ENCODE measurements around the gene CRYBA1. TPM values are rescaled to one million over a fixed set of nuclear protein-coding genes. Genes with fewer than 3 reads are reported as not detected.

Gene CRYBA1
- total RNA-seq, 1 experiment from 2014 or later: not detected

DNA sequence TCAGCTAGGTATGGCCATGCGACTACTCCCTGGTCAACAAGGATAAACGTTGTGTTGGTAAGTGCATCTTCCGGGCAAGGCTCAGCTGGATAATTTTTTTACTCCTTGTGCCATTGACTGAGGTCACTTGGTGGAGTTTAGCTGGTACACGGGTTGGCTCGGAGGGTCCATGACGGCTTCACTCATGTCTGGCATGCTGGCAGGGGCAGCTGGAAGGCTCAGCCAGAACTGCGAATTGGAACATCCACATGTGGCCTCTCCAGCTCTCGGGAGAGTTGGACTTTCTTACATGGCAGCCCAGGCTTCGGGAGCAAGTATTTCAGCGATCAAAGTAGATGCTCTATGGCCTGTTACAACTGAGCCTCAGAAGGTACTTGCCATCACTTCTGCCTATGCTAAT, 31.5 kb upstream of the CRYBA1 start:
- DNase-seq (ENCODE audit: low read depth, low spot score) (no peak), ATAC-seq (no peak)
- no peaks in the 10 kb centered on the region for H4K20me1 ChIP-seq (ENCODE audit: insufficient read depth)
- no peak overlapping the region for H3K9ac ChIP-seq (ENCODE audit: low read length)
- H3K4me1 ChIP-seq (ENCODE audit: control insufficient read depth in 1 of 2, insufficient read depth in 2 of 2, low read length in 2 of 2): peaks cover 0 to 9% of the 10 kb centered on the region in 2 experiments; a peak in 1 of 4 replicates
- no peak overlapping the region for H3K4me2 ChIP-seq (ENCODE audit: low read length)
- ChIA-PET CTCF (interaction anchor here (1.2 kb wide), 1 partner anchor 66 kb away, joined by 3 read pairs; no protein-coding TSS in a partner anchor), RAD21 (ENCODE audit: low non-redundant PET in 1 of 2, low total read pairs in 2 of 2, uncharacterized antibody in 2 of 2, unreplicated experiment in 2 of 2) (no interaction called here), POLR2A (interaction anchor here (0.7 to 1.5 kb wide), 2 partner anchors 35 to 66 kb away, joined by 3 to 6 read pairs; partner anchors contain the start of gene MYO18A)
- H2AFZ ChIP-seq (ENCODE audit: low read depth, low read length, poor library complexity, severe bottlenecking): no peak overlapping the region
- no peak overlapping the region for H3K4me3 ChIP-seq (replicated peaks in 1 of 2; ENCODE audit: low read depth in 1 of 2, low read length in 2 of 2)
- H3K9me3 ChIP-seq (ENCODE audit: control insufficient read depth in 1 of 2, insufficient read depth in 1 of 2, low read depth in 1 of 2, low read length in 2 of 2): no peaks in the 10 kb centered on the region
- TF ChIP-seq EZH2phosphoT487 (IDR thresholded peaks at IDR 0.05; ENCODE audit: borderline replicate concordance) (no peak), SP1 (IDR thresholded peaks at IDR 0.05; ENCODE audit: low read depth) (no peak), EGR1 (IDR thresholded peaks at IDR 0.05; ENCODE audit: low read depth) (no peak), SRF (IDR thresholded peaks at IDR 0.05; ENCODE audit: low read depth) (no peak), CBX3 (IDR thresholded peaks at IDR 0.05; ENCODE audit: low read depth) (no peak), ZNF274 (IDR thresholded peaks at IDR 0.05; ENCODE audit: low read depth, low read length) (no peak)
- TF ChIP-seq, protein P1, sequence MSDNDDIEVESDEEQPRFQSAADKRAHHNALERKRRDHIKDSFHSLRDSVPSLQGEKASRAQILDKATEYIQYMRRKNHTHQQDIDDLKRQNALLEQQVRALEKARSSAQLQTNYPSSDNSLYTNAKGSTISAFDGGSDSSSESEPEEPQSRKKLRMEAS (IDR thresholded peaks at IDR 0.05): no peak
- TF ChIP-seq, protein P2, sequence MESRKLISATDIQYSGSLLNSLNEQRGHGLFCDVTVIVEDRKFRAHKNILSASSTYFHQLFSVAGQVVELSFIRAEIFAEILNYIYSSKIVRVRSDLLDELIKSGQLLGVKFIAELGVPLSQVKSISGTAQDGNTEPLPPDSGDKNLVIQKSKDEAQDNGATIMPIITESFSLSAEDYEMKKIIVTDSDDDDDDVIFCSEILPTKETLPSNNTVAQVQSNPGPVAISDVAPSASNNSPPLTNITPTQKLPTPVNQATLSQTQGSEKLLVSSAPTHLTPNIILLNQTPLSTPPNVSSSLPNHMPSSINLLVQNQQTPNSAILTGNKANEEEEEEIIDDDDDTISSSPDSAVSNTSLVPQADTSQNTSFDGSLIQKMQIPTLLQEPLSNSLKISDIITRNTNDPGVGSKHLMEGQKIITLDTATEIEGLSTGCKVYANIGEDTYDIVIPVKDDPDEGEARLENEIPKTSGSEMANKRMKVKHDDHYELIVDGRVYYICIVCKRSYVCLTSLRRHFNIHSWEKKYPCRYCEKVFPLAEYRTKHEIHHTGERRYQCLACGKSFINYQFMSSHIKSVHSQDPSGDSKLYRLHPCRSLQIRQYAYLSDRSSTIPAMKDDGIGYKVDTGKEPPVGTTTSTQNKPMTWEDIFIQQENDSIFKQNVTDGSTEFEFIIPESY (IDR thresholded peaks at IDR 0.05; ENCODE audit: extremely low read depth, insufficient replicate concordance, low read length): no peak
- intact Hi-C loops (cut with micrococcal nuclease): no loop called here
- H3K79me2 ChIP-seq (ENCODE audit: insufficient read depth, low read length): peaks cover 6% of the 10 kb centered on the region; the same call in 1 of the 2 replicates
- no peaks in the 10 kb centered on the region for H3K27me3 ChIP-seq (ENCODE audit: insufficient read depth, low read length)
- BruUV-seq (replicated peaks): no TSS peak
- no peaks in the 10 kb centered on the region for H3K9me2 ChIP-seq (ENCODE audit: insufficient read depth)
- no peak overlapping the region for H3K27ac ChIP-seq (ENCODE audit: low read depth, low read length)
- H3K36me3 ChIP-seq (ENCODE audit: control insufficient read depth in 1 of 2, insufficient read depth in 2 of 2, low read length in 2 of 2): 0 out of 4 replicates have a peak, but pooled peaks cover 0 to 4% of the 10 kb centered on the region in 2 experiments
